Astrocyte (in vitro differentiated cells and primary cell): Measurements from ENCODE around the gene ELK3. TPM values are rescaled to one million over a fixed set of nuclear protein-coding genes. Genes with fewer than 3 reads are reported as not detected.

Experiments used
- DNase-seq: peaks from one replicate; pipeline ENCODE4 v3.0.0-alpha.2; 2010; ENCODE audit warnings: low read depth
- FAIRE-seq: peaks from 2 replicates; lab custom pipeline; 2011; peaks lifted over from hg19 to GRCh38; lab: Jason Lieb, UNC
- H2AFZ ChIP-seq: 2 replicates; pipeline ENCODE4 v1.6.0; 2012; ENCODE audit warnings: low read depth, low read length, inconsistent platforms
- H3K27ac ChIP-seq: 2 replicates; pipeline ENCODE4 v1.5.1; 2011; ENCODE audit warnings: low read depth, low read length, inconsistent platforms
- H3K27me3 ChIP-seq: 2 replicates; pipeline ENCODE4 v1.6.0; 2011; ENCODE audit warnings: low read length, inconsistent platforms; ENCODE audit not compliant: insufficient read depth
- H3K36me3 ChIP-seq: 2 replicates; pipeline ENCODE4 v1.5.1; 2011; ENCODE audit warnings: low read length, inconsistent platforms; ENCODE audit not compliant: insufficient read depth
- H3K4me1 ChIP-seq: 2 replicates; pipeline ENCODE4 v1.5.1; 2011; ENCODE audit warnings: low read length, inconsistent platforms; ENCODE audit not compliant: insufficient read depth
- H3K4me2 ChIP-seq: 2 replicates; pipeline ENCODE4 v1.6.0; 2012; ENCODE audit warnings: low read length, inconsistent platforms
- H3K4me3 ChIP-seq: 2 replicates; pipeline ENCODE4 v1.5.1; 2011; ENCODE audit warnings: low read depth, mild to moderate bottlenecking, low read length, inconsistent platforms; ENCODE audit not compliant: insufficient read depth
- H3K79me2 ChIP-seq: 2 replicates; pipeline ENCODE4 v1.6.0; 2012; ENCODE audit warnings: mild to moderate bottlenecking, low read length, inconsistent platforms; ENCODE audit not compliant: insufficient read depth
- H3K9ac ChIP-seq: 2 replicates; pipeline ENCODE4 v1.6.0; 2012; ENCODE audit warnings: mild to moderate bottlenecking, low read length, inconsistent platforms
- H3K9me3 ChIP-seq: 2 replicates; pipeline ENCODE4 v1.5.1; 2012; ENCODE audit warnings: low read depth, mild to moderate bottlenecking, low read length, inconsistent platforms; ENCODE audit not compliant: insufficient read depth
- H4K20me1 ChIP-seq: 2 replicates; pipeline ENCODE4 v1.6.0; 2012; ENCODE audit warnings: low read length, inconsistent platforms; ENCODE audit not compliant: insufficient read depth
- H3K27ac Mint-ChIP-seq: one replicate; pipeline ENCODE4 v1.8.0; 2021; ENCODE audit warnings: mild to moderate bottlenecking, mixed read lengths; ENCODE audit not compliant: unreplicated experiment
- H3K27me3 Mint-ChIP-seq: one replicate; pipeline ENCODE4 v1.8.0; 2021; ENCODE audit warnings: low read depth, mixed read lengths; ENCODE audit not compliant: unreplicated experiment
- H3K36me3 Mint-ChIP-seq: one replicate; pipeline ENCODE4 v1.8.0; 2021; ENCODE audit warnings: low read depth, mixed read lengths; ENCODE audit not compliant: unreplicated experiment
- H3K4me1 Mint-ChIP-seq: one replicate; pipeline ENCODE4 v1.8.0; 2021; ENCODE audit warnings: low read depth, mixed read lengths; ENCODE audit not compliant: unreplicated experiment
- H3K4me3 Mint-ChIP-seq: one replicate; pipeline ENCODE4 v1.8.0; 2021; ENCODE audit warnings: mild to moderate bottlenecking, moderate library complexity, mixed read lengths; ENCODE audit not compliant: unreplicated experiment
- H3K9me3 Mint-ChIP-seq: one replicate; pipeline ENCODE4 v1.8.0; 2021; ENCODE audit warnings: mild to moderate bottlenecking, mixed read lengths; ENCODE audit not compliant: unreplicated experiment
- EZH2 ChIP-seq: IDR thresholded peaks from 2 replicates; pipeline ENCODE4 v1.6.1; 2012; ENCODE audit warnings: mild to moderate bottlenecking, low read length, inconsistent platforms; ENCODE audit not compliant: insufficient read depth
- total RNA-seq: library from RNA; stranded (reverse); gene quantifications from 2 replicates; pipeline ENCODE4 v1.2.1, GENCODE V29; 2021
- TF ChIP-seq, protein P1 (sequence below): IDR thresholded peaks from 2 replicates; pipeline ENCODE4 v1.5.1; 2011; ENCODE audit warnings: low read depth, mild to moderate bottlenecking, inconsistent platforms, low read length, moderate library complexity; ENCODE audit not compliant: insufficient read depth

The ELK3 gene
- total RNA-seq, 1 donor from 2014 or later: 62.7 TPM

DNA sequence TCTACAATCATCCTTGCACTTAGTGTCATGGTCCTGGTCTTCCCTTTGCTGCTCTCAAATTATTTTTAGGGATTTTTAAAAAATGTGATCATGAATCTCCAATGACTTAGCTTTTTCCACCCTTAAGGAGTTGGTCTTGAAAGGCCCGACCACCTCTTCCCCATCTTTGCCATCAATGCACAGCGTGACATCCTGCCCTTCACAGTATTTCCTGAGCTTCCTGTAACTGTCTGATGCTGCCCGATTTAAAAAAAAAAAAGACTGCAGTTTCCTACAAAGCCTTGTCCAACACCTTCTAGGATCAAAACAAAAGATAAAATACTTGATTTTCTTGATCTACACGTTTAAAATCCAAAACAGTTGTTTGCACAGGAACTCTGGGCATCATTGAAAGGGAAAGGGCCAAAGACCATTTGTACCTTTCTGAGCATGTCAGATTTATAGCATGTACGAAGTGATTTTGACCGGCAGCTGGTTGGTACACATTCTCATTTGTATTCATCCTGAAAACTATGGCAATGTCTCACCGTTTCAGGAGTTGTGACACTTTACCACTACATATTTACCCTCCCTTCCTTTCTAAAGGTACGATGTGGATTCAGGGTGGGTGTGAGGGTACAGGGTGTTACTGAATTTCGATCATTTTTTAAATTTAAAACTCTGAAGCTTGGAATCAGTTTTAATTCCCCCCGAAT is 7.4 kb upstream of the ELK3 start:
- H3K27me3 Mint-ChIP-seq: peaks cover 15% of the 10 kb centered on the region
- Histone ChIP-seq H3K9me3 (no peaks in the 10 kb centered on the region), H3K4me1 (no peaks in the 10 kb centered on the region), H3K4me2 (no peak overlapping the region), H3K9ac (no peak overlapping the region), H3K27me3 (no peaks in the 10 kb centered on the region), H4K20me1 (no peaks in the 10 kb centered on the region), H2AFZ (no peak overlapping the region), H3K4me3 (no peak overlapping the region), H3K36me3 (no peaks in the 10 kb centered on the region), H3K27ac (no peak overlapping the region), H3K79me2 (no peaks in the 10 kb centered on the region)
- DNase-seq (no peak), FAIRE-seq (no peak)
- no peaks in the 10 kb centered on the region for H3K4me1 Mint-ChIP-seq
- H3K4me3 Mint-ChIP-seq: no peak overlapping the region
- no peak for TF ChIP-seq EZH2
- TF ChIP-seq, protein P1, sequence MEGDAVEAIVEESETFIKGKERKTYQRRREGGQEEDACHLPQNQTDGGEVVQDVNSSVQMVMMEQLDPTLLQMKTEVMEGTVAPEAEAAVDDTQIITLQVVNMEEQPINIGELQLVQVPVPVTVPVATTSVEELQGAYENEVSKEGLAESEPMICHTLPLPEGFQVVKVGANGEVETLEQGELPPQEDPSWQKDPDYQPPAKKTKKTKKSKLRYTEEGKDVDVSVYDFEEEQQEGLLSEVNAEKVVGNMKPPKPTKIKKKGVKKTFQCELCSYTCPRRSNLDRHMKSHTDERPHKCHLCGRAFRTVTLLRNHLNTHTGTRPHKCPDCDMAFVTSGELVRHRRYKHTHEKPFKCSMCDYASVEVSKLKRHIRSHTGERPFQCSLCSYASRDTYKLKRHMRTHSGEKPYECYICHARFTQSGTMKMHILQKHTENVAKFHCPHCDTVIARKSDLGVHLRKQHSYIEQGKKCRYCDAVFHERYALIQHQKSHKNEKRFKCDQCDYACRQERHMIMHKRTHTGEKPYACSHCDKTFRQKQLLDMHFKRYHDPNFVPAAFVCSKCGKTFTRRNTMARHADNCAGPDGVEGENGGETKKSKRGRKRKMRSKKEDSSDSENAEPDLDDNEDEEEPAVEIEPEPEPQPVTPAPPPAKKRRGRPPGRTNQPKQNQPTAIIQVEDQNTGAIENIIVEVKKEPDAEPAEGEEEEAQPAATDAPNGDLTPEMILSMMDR: no peak
- no peaks in the 10 kb centered on the region for H3K36me3 Mint-ChIP-seq
- H3K9me3 Mint-ChIP-seq: peaks cover 3% of the 10 kb centered on the region
- H3K27ac Mint-ChIP-seq: no peak overlapping the region

DNA sequence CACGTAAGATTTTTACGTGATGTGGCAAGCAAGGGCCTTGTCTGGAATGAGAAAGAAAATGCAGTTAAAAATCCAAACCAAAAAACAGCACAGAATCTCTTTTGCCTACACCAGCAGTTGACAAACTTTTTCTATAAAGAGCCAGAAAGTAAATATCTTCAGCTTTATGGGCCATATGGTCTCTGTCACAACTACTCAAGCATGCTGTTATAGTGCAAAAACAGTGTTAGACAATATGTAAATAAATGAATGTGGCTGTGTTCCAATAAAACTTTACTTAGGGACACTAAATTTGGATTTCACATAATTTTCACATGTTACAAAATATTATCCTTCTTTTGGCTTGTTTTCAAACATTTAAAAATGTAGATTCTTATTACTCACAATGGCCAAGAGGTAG is 6.2 kb upstream of the ELK3 start:
- Histone ChIP-seq H3K4me2 (no peak overlapping the region), H3K27me3 (no peaks in the 10 kb centered on the region), H3K36me3 (no peaks in the 10 kb centered on the region), H3K27ac (no peak overlapping the region), H3K9ac (no peak overlapping the region), H2AFZ (no peak overlapping the region), H3K4me3 (no peak overlapping the region), H3K79me2 (no peaks in the 10 kb centered on the region), H3K9me3 (no peaks in the 10 kb centered on the region), H3K4me1 (no peaks in the 10 kb centered on the region), H4K20me1 (no peaks in the 10 kb centered on the region)
- DNase-seq: no peak
- peaks cover 3% of the 10 kb centered on the region for H3K9me3 Mint-ChIP-seq
- TF ChIP-seq, protein P1: no peak
- no peak for TF ChIP-seq EZH2
- no peaks in the 10 kb centered on the region for H3K4me1 Mint-ChIP-seq
- no peak overlapping the region for H3K27ac Mint-ChIP-seq
- H3K4me3 Mint-ChIP-seq: no peak overlapping the region
- peaks cover 13% of the 10 kb centered on the region for H3K27me3 Mint-ChIP-seq
- no peak for FAIRE-seq
- no peaks in the 10 kb centered on the region for H3K36me3 Mint-ChIP-seq

DNA sequence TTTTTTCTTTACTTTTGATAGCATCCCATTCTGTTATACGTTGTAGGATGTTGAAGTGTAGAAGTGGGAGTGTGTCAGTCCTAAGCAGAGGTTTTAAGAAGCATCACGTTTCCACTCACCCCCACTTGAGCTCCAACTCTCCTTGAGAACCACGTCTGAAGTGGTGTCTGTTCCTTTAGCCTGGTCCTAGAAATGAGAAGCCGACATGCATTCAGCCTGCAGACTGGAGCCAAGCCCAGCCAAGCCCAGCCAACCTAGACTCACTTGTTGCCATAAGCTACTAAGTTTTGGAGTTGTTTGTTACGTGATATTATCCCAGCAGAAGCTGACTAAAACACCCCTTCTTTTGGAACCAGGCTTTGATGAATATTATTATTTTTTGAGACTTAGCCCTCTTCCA is 4.4 kb upstream of the ELK3 start:
- Histone ChIP-seq H3K4me3 (no peak overlapping the region), H3K36me3 (no peaks in the 10 kb centered on the region), H3K79me2 (peaks cover 2% of the 10 kb centered on the region), H4K20me1 (no peaks in the 10 kb centered on the region), H3K9ac (no peak overlapping the region), H3K4me2 (no peak overlapping the region), H3K27me3 (no peaks in the 10 kb centered on the region), H3K27ac (no peak overlapping the region), H2AFZ (no peak overlapping the region), H3K9me3 (no peaks in the 10 kb centered on the region), H3K4me1 (no peaks in the 10 kb centered on the region)
- Mint-ChIP-seq H3K27ac (no peak overlapping the region), H3K9me3 (peaks cover 3% of the 10 kb centered on the region), H3K4me3 (no peak overlapping the region), H3K36me3 (no peaks in the 10 kb centered on the region), H3K27me3 (peaks cover 9% of the 10 kb centered on the region), H3K4me1 (no peaks in the 10 kb centered on the region)
- DNase-seq: peak; percentile 22
- TF ChIP-seq, protein P1: no peak
- TF ChIP-seq EZH2: no peak
- no peak for FAIRE-seq
